ENCODE results near the gene SLC35C1.
A peak's percentile ranks its signal among the peaks of the same experiment; 100 is the strongest.
"Not testable (repeated sequence)": the region's sequence is repeated elsewhere in the genome, so short reads cannot be mapped to it uniquely, and the experiment has no call there.

Gene SLC35C1

DNA sequence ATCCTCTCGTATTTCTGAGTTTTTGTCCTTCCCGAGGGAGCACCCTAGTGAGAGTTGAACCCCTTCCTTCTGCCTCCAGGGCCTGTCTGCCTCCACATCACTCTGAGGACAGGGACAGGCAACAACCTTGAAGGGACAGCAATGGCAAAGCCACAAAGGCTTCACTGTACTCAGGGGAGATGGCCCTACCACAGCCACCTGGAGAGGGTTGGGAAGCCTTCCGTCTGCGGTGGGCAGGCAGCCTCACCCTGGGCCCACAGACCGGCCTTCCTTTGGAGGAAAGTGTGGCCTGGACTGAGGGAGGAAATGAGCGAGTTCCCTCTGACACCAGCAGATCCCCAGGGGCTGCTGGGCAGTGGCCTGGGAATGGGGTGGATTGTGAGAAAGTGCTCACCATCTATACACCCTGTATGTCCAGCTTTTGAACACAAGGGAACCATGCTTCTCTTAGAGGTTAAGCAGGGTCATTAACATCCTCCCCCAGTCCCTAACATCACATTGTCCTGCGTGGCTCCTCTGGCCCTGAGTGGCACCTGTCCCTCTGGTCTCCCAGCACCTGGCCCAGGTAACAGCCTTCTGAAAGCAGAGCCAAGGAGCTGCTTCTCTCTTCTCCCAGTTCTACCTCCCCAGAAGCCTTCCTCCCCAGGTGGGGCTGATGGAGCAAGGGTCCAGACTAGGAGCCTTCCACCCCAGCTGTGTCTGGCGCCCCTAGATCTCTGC lies 6.8 kb downstream of the SLC35C1 start:
- DNase-seq: no peak

DNA sequence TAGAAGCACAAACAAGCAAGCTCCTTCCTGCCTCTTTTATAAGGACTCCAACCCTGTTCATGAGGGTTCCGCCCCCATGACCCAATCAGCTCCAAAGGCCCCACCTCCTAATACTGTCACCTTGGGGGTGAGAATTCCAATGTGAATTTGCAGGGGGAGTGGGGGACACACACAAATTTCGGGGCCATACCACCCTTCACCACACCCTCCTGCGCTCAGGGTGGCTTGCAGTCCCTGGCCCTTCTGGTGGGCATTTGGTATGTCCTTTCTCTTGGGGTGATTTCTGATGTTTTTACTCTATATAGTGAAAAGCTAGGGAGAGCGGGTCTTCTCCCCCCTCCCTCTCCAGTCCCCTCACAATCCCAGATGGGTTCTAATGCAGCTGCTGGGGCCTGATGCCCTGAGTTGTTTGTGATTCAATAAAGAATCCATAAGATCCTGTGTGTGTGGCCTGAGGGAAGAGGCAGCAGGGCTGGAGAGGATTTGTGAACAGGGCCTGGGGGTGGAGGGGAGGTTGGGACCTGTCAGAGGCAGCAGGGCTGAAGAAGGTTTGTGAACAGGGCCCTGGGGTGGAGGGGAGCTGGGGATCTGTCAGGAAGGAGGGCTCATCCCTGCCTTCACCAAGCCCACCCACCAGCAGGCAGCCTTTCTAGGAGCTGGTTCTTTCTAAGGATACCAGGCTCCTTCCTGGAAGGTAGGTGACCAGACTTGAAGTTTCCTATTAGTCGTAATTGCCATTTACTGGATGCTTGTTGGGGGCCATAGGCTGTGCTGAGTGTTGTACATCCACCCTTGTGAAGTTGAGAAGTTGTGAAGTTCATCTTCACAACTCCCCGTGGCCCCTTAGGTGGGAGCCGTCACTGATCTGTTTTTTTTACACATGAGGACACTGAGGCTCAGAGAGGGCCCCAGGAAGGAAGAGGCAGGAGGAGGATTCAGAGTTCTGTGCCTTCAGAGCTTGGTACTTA lies 7.9 kb downstream of the SLC35C1 start:
- DNase-seq: no peak

DNA sequence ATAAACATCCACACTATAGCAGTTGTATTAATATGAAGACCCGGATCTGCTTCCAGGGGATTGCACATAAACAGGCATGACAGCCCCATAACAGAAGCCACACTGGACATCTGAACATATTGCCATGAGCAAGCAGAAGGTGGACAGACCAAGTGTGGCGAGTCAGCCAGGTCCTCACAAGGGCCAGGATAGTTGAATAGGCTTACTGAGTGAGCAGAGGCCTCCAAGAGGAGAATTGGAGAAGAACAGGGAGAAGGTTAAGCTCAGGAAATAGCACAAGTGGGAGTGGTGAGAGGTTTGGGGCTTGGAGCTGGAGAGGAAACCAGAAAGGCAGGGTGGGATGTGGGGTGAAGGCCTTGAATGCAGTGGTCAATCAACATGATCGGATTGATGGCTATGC lies 10.8 kb downstream of the SLC35C1 start:
- DNase-seq: no peak

DNA sequence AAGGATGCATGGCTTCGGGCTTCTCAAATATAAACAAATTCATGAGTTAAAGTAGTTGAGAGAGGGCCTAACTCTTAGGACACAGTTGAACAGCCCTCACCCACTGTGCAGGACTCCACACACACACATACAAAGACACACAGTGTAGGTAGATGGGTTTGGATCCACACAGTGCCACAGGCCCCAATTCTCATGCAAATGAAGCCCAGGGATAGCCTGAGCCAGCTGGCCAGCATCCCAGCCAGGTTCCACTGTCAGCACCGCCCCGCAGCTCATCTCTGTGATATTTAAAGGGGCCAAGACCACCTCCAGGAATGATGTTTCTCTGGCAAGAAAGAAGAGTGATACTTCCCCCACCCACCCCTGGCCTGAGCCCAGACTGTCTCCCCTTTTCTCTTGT lies 11.7 kb downstream of the SLC35C1 start:
- DNase-seq: no peak

DNA sequence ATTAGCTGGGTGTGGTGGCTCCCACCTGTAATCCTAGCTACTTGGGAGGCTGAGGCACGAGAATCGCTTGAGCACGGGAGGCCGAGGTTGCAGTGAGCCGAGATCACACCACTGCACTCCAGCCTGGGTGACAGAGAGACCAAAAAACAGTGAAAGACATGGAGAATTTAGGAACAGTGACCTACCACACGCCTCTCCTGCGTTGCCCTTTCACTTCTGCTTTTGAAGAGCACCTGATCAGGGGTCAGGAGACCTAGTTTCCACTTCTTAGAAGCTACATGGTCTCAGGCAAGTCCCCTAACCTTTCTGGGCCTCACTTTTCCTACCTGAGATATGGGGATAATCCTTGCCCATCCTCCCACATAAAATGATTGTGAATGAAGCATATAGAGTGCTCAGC lies 12.2 kb downstream of the SLC35C1 start:
- no peak for DNase-seq

DNA sequence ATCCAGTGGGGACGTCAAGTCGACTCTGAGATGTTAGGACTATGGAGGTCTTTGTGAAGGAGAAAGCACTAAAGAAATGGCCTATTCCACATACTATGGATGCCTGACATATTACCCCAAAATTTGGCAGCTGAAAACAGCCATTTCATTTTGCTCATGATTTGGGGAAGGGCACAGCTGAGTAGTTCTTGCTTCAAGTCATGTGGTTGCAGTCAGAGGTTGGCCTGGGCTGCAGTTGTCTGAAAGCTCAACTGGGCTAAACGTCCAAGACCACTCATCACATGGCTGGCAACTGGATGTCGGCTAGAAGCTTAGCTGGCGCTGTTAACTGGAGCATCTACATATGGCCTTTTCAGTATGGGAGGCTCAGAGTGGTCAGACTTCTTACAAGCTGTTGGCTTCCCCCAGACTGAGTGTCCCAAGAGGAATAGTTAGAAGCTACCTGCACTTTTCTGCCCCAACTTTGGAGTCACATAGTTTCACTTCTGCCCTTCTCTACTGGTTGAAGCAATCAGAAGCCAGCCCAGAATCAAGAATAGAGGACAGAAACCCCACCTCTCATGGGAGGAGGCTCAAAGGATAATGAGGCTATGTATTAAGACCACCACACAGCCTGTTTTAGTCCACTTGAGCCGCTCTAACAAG lies 14.1 kb downstream of the SLC35C1 start:
- DNase-seq: no peak

DNA sequence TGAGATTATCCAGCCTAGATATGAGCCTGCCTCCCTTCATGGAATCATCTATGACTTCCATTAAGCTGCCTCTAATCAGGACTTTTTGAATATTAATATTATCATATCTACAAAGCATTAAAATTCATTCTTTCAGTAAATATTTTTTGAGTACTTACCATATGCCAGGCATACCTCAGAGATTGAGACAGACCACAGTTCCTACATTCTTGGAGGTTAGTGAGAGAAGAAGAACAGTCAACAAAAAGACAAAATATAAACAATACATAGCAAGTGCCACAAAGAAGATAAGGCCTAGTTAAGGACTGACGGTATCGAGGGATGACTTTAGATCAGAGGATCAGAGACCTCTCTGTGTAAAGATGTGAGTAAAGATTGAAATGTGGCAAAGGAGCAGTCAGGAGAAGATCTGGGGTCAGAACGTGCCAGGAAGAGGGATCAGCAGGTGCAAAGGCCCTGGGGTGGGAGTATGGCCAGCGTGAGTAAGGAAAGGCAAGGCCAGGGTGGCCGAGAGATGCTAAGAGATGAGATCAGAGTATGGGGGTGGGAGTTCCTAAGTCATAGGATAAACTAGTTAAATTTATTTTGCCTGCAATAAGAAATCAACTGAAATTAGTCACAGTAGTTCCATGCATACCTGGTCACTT lies 15.4 kb downstream of the SLC35C1 start:
- no peak for DNase-seq

DNA sequence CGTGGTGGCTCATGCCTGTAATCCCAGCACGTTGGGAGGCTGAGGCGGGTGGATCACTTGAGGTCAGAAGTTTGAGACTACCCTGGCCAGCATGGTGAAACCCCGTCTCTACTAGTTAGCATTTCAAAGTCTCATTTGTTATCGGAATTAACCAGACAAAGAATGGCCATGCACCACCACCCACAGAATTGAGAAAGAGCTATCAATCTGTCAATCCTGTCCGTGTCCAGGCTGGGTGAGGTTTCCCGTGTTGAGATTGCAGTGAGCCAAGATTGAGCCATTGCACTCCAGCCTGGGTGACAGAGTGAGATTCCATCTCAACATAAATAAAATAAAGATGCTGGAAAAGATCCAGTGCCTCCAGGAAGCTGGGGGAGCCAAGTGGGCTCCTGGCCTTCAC lies 21.5 kb downstream of the SLC35C1 start:
- not testable (repeated sequence) for DNase-seq

DNA sequence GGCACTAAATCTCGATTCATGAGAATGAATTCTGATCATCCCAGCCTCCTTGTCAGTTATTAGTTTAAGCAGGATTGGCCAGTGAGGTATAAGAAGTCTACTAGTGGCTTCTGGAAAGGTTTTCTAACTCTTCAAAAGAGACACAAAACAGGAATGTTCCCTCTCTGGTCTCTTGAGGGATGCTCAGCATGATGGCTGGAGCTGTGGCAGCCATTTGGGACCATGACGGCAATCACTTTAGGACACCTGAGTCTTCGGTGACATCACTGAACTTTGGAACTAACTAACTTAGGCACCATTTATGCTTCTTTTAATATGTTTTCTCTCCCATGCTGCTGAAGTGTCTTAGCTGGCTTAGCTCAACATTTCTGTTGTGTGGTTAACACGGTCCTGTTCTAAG lies 22.2 kb downstream of the SLC35C1 start:
- DNase-seq: no peak

DNA sequence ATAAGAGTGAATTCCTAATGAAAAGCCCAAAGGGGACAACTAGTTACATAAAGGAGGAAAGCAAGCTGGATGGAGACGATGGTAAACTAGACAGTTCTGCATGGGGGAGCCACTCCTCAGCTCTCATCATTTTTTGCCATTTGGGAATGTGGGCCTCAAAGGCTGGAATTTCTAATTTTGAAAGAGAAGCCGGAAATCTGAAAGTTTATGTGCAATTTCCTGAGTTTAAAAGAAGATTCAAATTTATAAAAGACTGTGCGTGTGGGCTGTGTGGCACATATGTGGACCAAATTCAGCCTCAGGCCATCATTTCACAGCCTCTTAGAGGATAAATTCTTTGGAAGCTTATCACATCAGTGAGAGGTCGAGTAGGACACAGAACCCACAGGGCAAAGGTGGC lies 24.0 kb downstream of the SLC35C1 start:
- no peak for DNase-seq

DNA sequence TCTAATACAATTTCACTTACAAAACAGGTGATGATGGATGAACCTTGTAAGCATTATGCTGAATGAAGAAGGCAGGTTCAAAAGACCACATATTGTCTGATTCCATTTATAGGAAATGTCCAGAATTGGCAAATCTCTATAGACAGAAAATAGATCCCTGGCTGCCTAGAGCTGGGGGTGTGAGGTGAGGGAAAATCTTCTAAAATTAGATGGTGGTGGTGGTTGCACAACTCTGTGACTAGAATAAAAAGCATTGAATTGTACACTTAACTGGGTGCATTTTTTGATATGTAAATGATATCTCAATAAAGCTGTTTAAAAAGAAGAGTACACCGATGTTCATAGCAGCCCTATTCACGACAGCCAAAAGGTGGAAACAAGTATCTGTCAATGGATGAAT lies 25.6 kb downstream of the SLC35C1 start:
- DNase-seq: no peak

DNA sequence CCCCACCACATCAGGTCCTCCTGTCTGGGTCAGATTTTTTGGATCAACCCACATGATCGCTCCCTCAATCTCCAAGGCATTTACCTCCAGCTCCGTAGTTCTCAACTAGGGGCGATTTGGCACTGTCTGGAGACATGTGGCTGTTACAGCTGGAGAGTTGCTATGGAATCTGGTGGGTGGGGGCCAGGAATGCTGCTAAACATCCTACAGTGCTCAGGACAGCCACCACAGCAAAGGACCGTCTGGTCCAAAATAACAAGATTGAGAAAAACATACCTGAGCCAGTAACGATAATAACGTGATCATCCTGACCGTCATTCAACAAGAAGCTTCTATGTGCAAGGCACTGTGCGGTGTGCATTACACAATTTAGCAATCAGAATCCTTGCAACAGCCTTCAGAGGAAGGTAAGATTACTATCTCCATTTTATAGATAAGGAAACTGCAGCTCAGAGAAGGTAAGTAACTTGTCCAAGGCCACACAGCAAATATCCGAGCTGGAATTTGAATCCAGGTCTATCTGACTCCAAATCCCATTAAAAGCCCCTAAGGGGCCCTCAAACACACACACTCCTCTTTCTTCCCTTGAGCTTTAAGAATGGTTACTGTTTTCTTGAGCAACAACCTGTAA lies 28.0 kb downstream of the SLC35C1 start:
- no peak for DNase-seq

DNA sequence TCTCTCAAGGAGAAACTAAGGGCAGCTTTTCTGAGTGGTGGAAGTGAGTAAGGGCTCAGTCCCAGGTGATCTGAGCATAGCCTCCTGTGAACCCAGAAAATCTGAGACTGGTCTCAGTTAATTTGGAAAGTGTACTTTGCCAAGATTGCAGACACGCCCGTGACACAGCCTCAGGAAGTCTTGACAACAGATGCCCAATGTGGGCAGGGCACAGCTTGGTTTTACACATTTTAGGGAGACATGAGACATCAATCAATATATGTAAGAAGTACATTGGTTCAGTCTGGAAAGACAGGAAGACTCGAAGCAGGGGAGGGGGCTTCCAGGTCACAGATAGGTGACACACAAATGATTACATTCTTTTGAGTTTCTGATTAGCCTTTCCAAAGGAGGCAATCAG lies 28.8 kb downstream of the SLC35C1 start:
- DNase-seq: no peak

DNA sequence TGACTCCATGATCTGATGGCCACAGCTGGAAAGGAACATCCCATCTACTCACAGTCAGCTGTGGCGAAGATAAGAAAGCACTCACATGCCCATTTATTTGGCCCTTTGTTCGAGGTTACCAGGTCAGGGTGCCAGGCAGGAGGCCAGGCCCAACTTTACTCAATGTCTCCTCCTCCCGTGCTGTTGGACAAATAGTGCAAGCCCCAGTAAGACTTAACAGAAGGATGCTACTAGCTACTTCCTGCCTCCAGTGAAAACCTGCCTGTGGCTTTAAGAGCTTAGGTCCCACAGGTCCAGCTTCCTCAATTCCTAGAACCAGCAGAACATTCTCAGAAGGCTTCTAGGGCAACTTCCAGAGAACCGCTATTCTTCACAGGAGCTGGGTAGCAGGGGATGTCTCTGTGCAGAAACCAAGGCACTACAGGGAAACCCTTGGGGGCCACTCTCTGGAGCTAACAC lies 29.4 kb downstream of the SLC35C1 start:
- DNase-seq: no peak

DNA sequence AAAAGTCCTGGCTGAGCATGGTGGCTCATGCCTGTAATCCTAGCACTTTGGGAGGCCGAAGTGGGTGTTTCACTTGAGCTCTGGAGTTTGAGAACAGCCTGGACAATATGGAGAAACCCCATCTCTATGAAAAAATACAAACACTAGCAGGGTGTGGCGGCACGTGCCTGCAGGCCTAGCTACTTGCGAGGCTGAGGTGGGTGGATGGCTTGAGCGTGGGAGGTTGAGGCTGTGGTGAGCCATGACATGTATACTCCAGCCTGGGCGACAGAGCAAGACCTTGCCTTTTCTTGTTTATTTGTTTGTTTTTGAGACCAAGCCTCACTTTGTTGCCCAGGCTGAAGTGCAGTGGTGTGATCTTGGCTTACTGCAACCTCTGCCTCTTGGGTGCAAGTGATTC lies 34.3 kb downstream of the SLC35C1 start:
- DNase-seq: no peak

DNA sequence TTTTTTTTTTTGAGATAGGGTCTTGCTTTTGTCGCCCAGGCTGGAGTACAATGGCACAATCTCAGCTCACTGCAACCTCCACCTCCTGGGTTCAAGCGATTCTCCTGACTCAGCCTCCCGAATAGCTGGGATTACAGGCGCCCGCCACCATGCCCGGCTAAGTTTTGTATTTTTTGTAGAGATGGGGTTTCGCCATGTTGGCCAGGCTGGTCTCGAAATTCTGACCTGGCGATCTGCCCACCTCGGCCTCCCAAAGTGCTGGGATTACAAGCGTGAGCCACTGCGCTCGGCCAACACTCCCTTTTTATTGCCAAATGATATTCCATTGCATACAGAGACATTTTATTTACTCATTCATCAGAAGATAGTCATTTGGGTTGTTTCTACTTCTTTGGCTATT lies 35.3 kb downstream of the SLC35C1 start:
- DNase-seq: not testable (repeated sequence)

DNA sequence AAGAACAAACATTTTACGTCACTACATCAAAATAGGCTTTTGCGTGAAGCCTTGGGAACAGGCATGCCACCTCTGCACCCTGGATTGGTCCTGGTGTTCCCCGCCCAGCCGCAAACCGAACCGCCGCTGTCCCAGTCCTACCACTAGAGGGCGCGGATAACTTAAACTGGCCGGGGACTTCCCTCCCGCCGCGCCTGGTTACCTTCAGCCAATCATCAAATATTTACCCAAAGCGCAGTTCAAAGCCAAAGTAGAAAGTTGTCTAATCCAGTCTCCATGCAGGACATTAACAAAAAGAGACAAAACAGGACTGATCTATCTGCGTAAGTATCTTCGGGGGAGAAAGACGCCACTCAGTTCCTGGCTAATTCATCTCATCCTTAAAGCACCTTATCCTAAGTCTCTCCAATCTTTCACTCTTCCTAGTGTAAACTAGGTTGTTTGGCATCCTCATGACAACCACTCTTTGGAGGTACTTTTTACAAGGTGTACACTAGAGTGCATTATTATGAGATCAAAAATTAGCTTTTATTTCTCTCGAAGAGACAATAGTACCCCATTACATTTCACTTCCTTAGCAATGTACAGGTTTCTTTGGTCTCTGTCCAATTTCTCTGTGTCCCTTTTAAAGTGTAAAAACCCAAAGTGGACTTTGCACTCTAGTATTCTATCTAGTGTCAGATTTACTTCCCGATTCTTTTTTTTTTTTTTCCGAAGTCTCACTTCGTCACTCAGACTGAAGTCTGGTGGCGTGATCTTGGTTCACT lies 38.4 kb downstream of the SLC35C1 start:
- peak; percentile 76 to 87 for DNase-seq

DNA sequence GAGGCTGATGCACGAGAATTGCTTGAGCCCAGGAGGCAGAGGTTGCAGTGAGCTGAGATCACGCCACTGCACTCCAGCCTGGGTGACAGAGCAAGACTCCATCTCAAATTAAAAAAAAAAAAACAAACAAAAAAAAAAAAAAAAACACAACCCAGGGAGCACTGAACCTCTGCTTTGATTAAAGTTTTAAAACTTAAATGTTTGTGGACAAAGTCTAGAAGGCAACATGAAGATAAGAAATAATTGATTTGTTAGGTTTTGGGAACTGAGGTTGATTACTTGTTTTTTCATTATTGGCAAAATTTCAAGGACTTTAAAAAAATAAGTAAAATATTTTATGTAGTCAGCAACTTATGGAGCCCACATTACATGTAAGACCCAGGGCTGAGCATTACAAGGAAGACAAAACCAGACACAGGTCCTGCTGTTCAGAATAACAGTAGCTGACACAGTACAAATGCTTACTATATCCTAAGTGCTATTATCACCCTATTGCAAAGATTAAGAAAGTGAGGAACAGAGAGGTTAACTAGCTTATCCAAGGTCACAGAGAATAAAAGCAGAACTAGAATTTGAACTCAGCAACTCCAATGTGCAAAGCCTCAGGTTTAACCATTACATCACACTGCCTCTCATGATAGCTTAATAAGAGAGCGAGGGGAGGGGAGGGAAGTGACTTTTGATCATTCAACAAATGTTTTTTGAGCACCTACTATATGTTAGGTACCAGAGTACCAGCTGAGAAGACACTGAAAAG lies 40.1 kb downstream of the SLC35C1 start:
- DNase-seq: no peak

DNA sequence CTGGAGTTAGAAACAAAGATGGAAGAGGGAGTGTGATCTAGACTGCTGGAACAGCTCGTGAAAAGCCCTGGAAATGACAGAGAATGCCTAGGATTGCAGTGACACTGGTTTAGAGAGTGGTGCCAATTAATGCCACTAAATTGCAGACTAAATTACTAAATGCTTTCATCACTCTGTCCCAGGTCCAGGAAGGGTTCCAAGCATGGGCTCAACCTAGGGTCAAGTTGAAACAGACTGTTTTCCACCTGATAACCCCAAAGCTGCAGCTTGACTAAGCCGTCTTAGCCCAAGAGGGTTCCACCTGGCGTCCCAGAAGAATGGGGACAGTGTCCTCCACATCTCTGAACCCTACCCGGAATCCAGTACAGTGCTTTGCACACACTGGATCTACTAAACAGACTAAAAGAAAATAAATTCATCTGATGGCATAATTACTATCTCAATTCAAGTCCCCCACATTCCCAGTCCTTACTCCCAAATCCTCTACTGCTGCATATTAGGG lies 41.3 kb downstream of the SLC35C1 start:
- no peak for DNase-seq
